Measurements from ENCODE around the gene CRTAC1.

The CRTAC1 gene

GRCh38 chr10:97974100-97974499 is 56.3 kb downstream of the CRTAC1 start:
- peak; percentile 3 for DNase-seq

GRCh38 chr10:97969538-97970079 is 60.8 kb downstream of the CRTAC1 start:
- no peak for DNase-seq

- no peak for DNase-seq
These were observed 65.7 kb downstream of the CRTAC1 start for GRCh38 chr10:97964748-97965147.

GRCh38 chr10:97961945-97962344 is 68.5 kb downstream of the CRTAC1 start:
- no peak for DNase-seq

GRCh38 chr10:97960269-97961056 is 70.0 kb downstream of the CRTAC1 start:
- DNase-seq = no peak

- DNase-seq = no peak
These were observed 81.0 kb downstream of the CRTAC1 start for GRCh38 chr10:97949462-97949861.

GRCh38 chr10:97948822-97949221 is 81.6 kb downstream of the CRTAC1 start:
- DNase-seq = no peak

- no peak for DNase-seq
These were observed 85.6 kb downstream of the CRTAC1 start for GRCh38 chr10:97944772-97945171.

GRCh38 chr10:97943294-97943693 is 87.1 kb downstream of the CRTAC1 start:
- no peak for DNase-seq

- no peak for DNase-seq
These were observed 89.9 kb downstream of the CRTAC1 start for GRCh38 chr10:97940534-97940933.

- no peak for DNase-seq
These were observed 90.9 kb downstream of the CRTAC1 start for GRCh38 chr10:97939446-97939990.

- no peak for DNase-seq
These were observed 92.5 kb downstream of the CRTAC1 start for GRCh38 chr10:97937928-97938327.

- no peak for DNase-seq
These were observed 93.4 kb downstream of the CRTAC1 start for GRCh38 chr10:97937054-97937453.

GRCh38 chr10:97936126-97936525 is 94.3 kb downstream of the CRTAC1 start:
- no peak for DNase-seq

GRCh38 chr10:97932932-97933530 is 97.4 kb downstream of the CRTAC1 start:
- DNase-seq = no peak

GRCh38 chr10:97931041-97931440 is 99.4 kb downstream of the CRTAC1 start:
- DNase-seq = no peak

- DNase-seq = no peak
These were observed 101.5 kb downstream of the CRTAC1 start for GRCh38 chr10:97928897-97929296.

GRCh38 chr10:97927622-97928021 is 102.8 kb downstream of the CRTAC1 start:
- DNase-seq = no peak

GRCh38 chr10:97926055-97926454 is 104.4 kb downstream of the CRTAC1 start:
- no peak for DNase-seq

GRCh38 chr10:97925308-97925938 is 105.0 kb downstream of the CRTAC1 start:
- no peak for DNase-seq

- DNase-seq = no peak
These were observed 105.7 kb downstream of the CRTAC1 start for GRCh38 chr10:97924678-97925077.

GRCh38 chr10:97923476-97923875 is 106.9 kb downstream of the CRTAC1 start:
- no peak for DNase-seq

GRCh38 chr10:97923057-97923456 is 107.4 kb downstream of the CRTAC1 start:
- DNase-seq = no peak
